K562 (cell line): ENCODE results near the gene KATNAL1. TPM values are rescaled to one million over a fixed set of nuclear protein-coding genes. Genes with fewer than 3 reads are reported as not detected.

Source experiments
- ATAC-seq: fragments of 200-7000 bp; cut with Tn5 transposase; 3 replicates; pipeline ENCODE4 v1.9.1; 2020; ENCODE audit warnings: moderate library complexity
- BruUV-seq: library from RNA; stranded (reverse); fragments of 400-500 nt; replicated peaks from 2 replicates; lab custom pipeline; 2021; lab: Mats Ljungman, UMichigan
- CTCF ChIA-PET: fragments of 300-600 bp; formaldehyde crosslinking; extraction: SDS; loops from one replicate; lab custom pipeline; 2021; ENCODE audit warnings: low intra/inter-chr PET ratio; lab: Yijun Ruan, JAX
- POLR2A ChIA-PET: fragments of 300-600, 350-650 bp; sonication (Branson Sonifier 250); formaldehyde crosslinking; extraction: SDS; loops from one replicate; lab custom pipeline; 2021; ENCODE audit warnings: antibody characterized with exemption, inconsistent platforms; lab: Yijun Ruan, JAX
- DNase-seq, 4 experiments: peaks; one replicate each; pipeline versions ENCODE4 v3.0.0 to v3.0.0-alpha.2; 2011 to 2018; ENCODE audit warnings: low spot score in 3 of 4, mixed read lengths in 3 of 4; ENCODE audit errors: extremely low read depth in 1 of 4
- FAIRE-seq: peaks from 2 replicates; lab custom pipeline; 2011; peaks lifted over from hg19 to GRCh38; lab: Jason Lieb, UNC
- H2AFZ ChIP-seq: 2 replicates; pipeline ENCODE4 v1.6.0; 2011; ENCODE audit warnings: low read depth, low read length, control low read depth, inconsistent platforms
- H3K27ac ChIP-seq: fragments of 200-600 bp; 3 replicates; pipeline ENCODE4 v1.8.0; 2011; ENCODE audit warnings: low read depth, mild to moderate bottlenecking, control low read depth, inconsistent platforms, low read length, moderate library complexity, mixed read lengths; ENCODE audit errors: extremely low read depth
- H3K27me3 ChIP-seq, 2 experiments: fragments of 300-600 bp in 1 of 2; 2 replicates in 1 of 2; 3 replicates in 1 of 2; pipeline versions ENCODE4 v1.6.0 to v1.8.0; 2011; ENCODE audit warnings: inconsistent platforms in 2 of 2, low read length in 2 of 2, mild to moderate bottlenecking in 1 of 2, mixed read lengths in 1 of 2, moderate library complexity in 1 of 2; ENCODE audit not compliant: control insufficient read depth in 2 of 2, insufficient read depth in 2 of 2
- H3K36me3 ChIP-seq: fragments of 300-600 bp; 3 replicates; pipeline ENCODE4 v1.8.0; 2011; ENCODE audit warnings: mild to moderate bottlenecking, low read length, inconsistent platforms; ENCODE audit not compliant: control insufficient read depth, insufficient read depth
- H3K4me1 ChIP-seq, 2 experiments: fragments of 200-600 bp in 1 of 2; replicated peaks in 1 of 2; 2 replicates in 1 of 2; 3 replicates in 1 of 2; pipeline versions ENCODE4 v1.5.1 to v1.8.0; 2011; ENCODE audit warnings: inconsistent platforms in 2 of 2, low read length in 2 of 2, mild to moderate bottlenecking in 1 of 2, mixed read lengths in 1 of 2, moderate library complexity in 1 of 2; ENCODE audit not compliant: control insufficient read depth in 2 of 2, insufficient read depth in 2 of 2
- H3K4me2 ChIP-seq: 2 replicates; pipeline ENCODE4 v1.6.1; 2011; ENCODE audit warnings: low read length, control low read depth, inconsistent platforms, mixed read lengths; ENCODE audit not compliant: insufficient read depth
- H3K4me3 ChIP-seq: fragments of 200-600 bp; sonication (generic), shearing (Covaris generic); 2 replicates; pipeline ENCODE4 v1.5.1; 2016; ENCODE audit warnings: control low read depth, inconsistent platforms
- H3K79me2 ChIP-seq: fragments of 200-600 bp; 3 replicates; pipeline ENCODE4 v1.8.0; 2011; ENCODE audit warnings: low read length, inconsistent platforms; ENCODE audit not compliant: control insufficient read depth, insufficient read depth
- H3K9ac ChIP-seq, 2 experiments: 2 replicates each; pipeline versions ENCODE4 v1.6.0 to v1.6.1; 2011; ENCODE audit warnings: low read depth in 2 of 2, low read length in 2 of 2, control low read depth in 1 of 2, inconsistent platforms in 1 of 2, mild to moderate bottlenecking in 1 of 2, mixed read lengths in 1 of 2; ENCODE audit not compliant: insufficient read depth in 1 of 2
- H3K9me1 ChIP-seq: one replicate; pipeline ENCODE4 v1.6.0; 2011; ENCODE audit warnings: inconsistent platforms, mild to moderate bottlenecking, low read length, moderate library complexity; ENCODE audit not compliant: control insufficient read depth, insufficient read depth
- H3K9me3 ChIP-seq: replicated peaks from 2 replicates; pipeline ENCODE4 v1.5.1; 2011; ENCODE audit warnings: low read depth, low read length, inconsistent platforms; ENCODE audit not compliant: control insufficient read depth, insufficient read depth
- H4K20me1 ChIP-seq: replicated peaks from 2 replicates; pipeline ENCODE4 v1.6.1; 2011; ENCODE audit warnings: low read length, inconsistent platforms, mixed read lengths; ENCODE audit not compliant: control insufficient read depth, insufficient read depth
- BCOR ChIP-seq: fragments of 450-650 bp; IDR thresholded peaks from 2 replicates; pipeline ENCODE4 v1.6.1; 2016
- CHD1 ChIP-seq: fragments of 200-600 bp; sonication (generic); IDR thresholded peaks from one replicate; pipeline ENCODE4 v1.6.1; 2012; ENCODE audit warnings: mild to moderate bottlenecking, moderate library complexity, low read length, inconsistent platforms
- HNRNPH1 ChIP-seq: fragments of 200-400 bp; formaldehyde crosslinking; optimal IDR thresholded peaks from 2 replicates; pipeline ENCODE3; 2017; ENCODE audit warnings: low read depth, mild to moderate bottlenecking, low read length, moderate library complexity
- KDM1A ChIP-seq, 2 experiments: fragments of 450-650 bp; IDR thresholded peaks; 2 replicates each; pipeline ENCODE4 v1.6.1; 2016; ENCODE audit warnings: mild to moderate bottlenecking in 2 of 2
- KLF13 ChIP-seq: fragments of 450-650 bp; IDR thresholded peaks from 2 replicates; pipeline ENCODE4 v1.6.1; 2016; ENCODE audit warnings: missing genetic modification characterization, low read depth, mild to moderate bottlenecking, missing compliant biosample characterization, moderate library complexity, borderline replicate concordance
- MAFF ChIP-seq: IDR thresholded peaks from 2 replicates; pipeline ENCODE4 v1.6.1; 2012; ENCODE audit warnings: low read length, improper control_type of control experiment
- MYNN ChIP-seq, 2 experiments: sonication (generic); formaldehyde crosslinking in 1 of 2; IDR thresholded peaks; 2 replicates each; pipeline versions ENCODE4 v1.5.0 to v1.6.1; 2016 to 2020; ENCODE audit warnings: antibody characterized with exemption in 1 of 2, missing genetic modification reagents in 1 of 2
- NCOA1 ChIP-seq: fragments of 450-650 bp; IDR thresholded peaks from 2 replicates; pipeline ENCODE4 v1.6.1; 2016; ENCODE audit warnings: low read depth
- NFE2 ChIP-seq: IDR thresholded peaks from 2 replicates; pipeline ENCODE4 v1.6.1; 2014; ENCODE audit warnings: antibody characterized with exemption, low read depth
- NR2C2 ChIP-seq, 2 experiments: fragments of 200-800 bp in 1 of 2; sonication (Bioruptor generic) in 1 of 2; sonication (generic) in 1 of 2; formaldehyde crosslinking in 1 of 2; IDR thresholded peaks; 2 replicates each; pipeline versions ENCODE4 v1.6.1 to v1.8.0; 2016 to 2022; ENCODE audit warnings: mild to moderate bottlenecking in 1 of 2, missing compliant biosample characterization in 1 of 2, missing genetic modification characterization in 1 of 2, missing genetic modification reagents in 1 of 2
- PHB2 ChIP-seq: fragments of 450-650 bp; IDR thresholded peaks from 2 replicates; pipeline ENCODE4 v1.6.1; 2017; ENCODE audit warnings: low read depth
- RBM17 ChIP-seq: fragments of 200-400 bp; formaldehyde crosslinking; IDR thresholded peaks from 2 replicates; pipeline ENCODE4 v1.6.1; 2017; ENCODE audit warnings: low read depth, mild to moderate bottlenecking, low read length, borderline replicate concordance
- RBM22 ChIP-seq: fragments of 200-400 bp; formaldehyde crosslinking; IDR thresholded peaks from 2 replicates; pipeline ENCODE4 v1.6.1; 2018; ENCODE audit warnings: low read length, low read depth; ENCODE audit not compliant: poor library complexity, severe bottlenecking
- RCOR1 ChIP-seq, 2 experiments: IDR thresholded peaks; 2 replicates each; pipeline ENCODE4 v1.6.1; 2012; ENCODE audit warnings: low read depth in 2 of 2, low read length in 2 of 2, borderline replicate concordance in 1 of 2, improper control_type of control experiment in 1 of 2
- SAP30 ChIP-seq: fragments of 200-600 bp; sonication (generic); IDR thresholded peaks from 2 replicates; pipeline ENCODE4 v1.6.1; 2012; ENCODE audit warnings: borderline replicate concordance, low read depth, mild to moderate bottlenecking, moderate library complexity, low read length, control low read depth, inconsistent platforms; ENCODE audit not compliant: insufficient read depth, poor library complexity, severe bottlenecking
- ZFP36 ChIP-seq: fragments of 150-350 bp; IDR thresholded peaks from 2 replicates; pipeline ENCODE4 v1.6.1; 2018; ENCODE audit warnings: low read length, low read depth; ENCODE audit not compliant: partially characterized antibody
- ZKSCAN1 ChIP-seq: fragments of 150-350 bp; IDR thresholded peaks from 2 replicates; pipeline ENCODE4 v1.6.1; 2016; ENCODE audit warnings: low read depth, low read length
- ZNF766 ChIP-seq: fragments of 200-800 bp; sonication (Bioruptor generic); conservative IDR thresholded peaks from 2 replicates; pipeline ENCODE4 v1.6.1; 2016; ENCODE audit warnings: missing genetic modification characterization, missing compliant biosample characterization
- whole genome bisulfite sequencing: fragments of 100-300 bp; shearing (Covaris generic); methylation state at CpG from one replicate; pipeline ENCODE4 v1.1.6; 2016; ENCODE audit warnings: low coverage, mixed read lengths; ENCODE audit not compliant: insufficient coverage; ENCODE audit errors: missing lambda C conversion rate; 5-methylcytosine and 5-hydroxymethylcytosine counted together
- in situ Hi-C: fragments of 300-500 bp; cut with MboI; formaldehyde crosslinking; loops from 4 replicates; pipeline ENCODE4 v1.15.0; 2018; ENCODE audit warnings: inconsistent platforms, mixed read lengths
- intact Hi-C: fragments of 100-400 bp; cut with micrococcal nuclease; formaldehyde crosslinking; loops from 2 replicates; pipeline ENCODE4 v1.14.2; 2022
- polyA plus RNA-seq, 8 experiments: library from polyadenylated mRNA; depleted of rRNA in 4 of 8; stranded (reverse) in 5 of 8; unstranded in 3 of 8; fragments of >200 nt; fragmentation: Nextera tagmentation in 2 of 8; fragmentation: Illumina TruSeq in 1 of 8; extraction: Ambion mirVana in 2 of 8; extraction: Trizol in 1 of 8; gene quantifications; 2 replicates each; pipeline versions ENCODE4 v1.2.1 to v1.2.3, GENCODE V29; 2011 to 2014; ENCODE audit warnings: inconsistent platforms in 1 of 8, missing spikeins in 1 of 8
- total RNA-seq, 7 experiments: library from RNA; depleted of rRNA in 6 of 7; stranded (reverse); fragments of >200 nt in 6 of 7; fragmentation: Illumina TruSeq in 2 of 7; extraction: Trizol in 2 of 7; gene quantifications; 2 replicates each; pipeline versions ENCODE4 v1.2.1 to v1.2.3, GENCODE V29; 2011 to 2021; ENCODE audit warnings: low replicate concordance in 1 of 7

KATNAL1 gene
- total and polyA plus RNA-seq, 9 of the 15 experiments (the other 6 are each of a cell fraction or from before 2014, with no cell fraction given) = 2.5 to 8.2 (median 5.5) TPM

DNA sequence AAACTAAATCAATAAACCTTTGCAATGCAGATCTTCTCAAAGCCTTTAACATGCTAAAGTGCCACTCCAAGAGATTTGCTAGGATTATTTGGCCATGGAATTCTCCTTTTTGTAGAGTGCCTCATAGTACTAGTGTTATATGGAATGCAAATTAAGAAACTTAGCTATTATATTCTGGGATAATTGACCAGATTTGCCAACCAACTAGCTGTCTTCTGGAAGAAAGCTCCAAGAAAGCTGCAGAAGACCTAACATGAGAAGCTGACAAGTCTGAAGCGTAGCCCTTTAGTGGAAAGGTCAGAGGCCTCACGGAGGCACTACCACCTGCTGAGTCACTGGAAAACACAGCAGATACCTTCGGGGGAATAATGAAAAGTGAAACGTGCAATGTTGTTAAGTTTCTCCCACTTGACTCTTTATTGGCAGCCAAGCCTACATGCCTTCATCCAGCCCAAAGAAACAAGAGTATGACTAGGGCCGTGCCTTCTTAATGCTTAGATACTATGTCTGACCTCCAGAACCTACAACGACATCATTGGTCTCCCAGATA lies 29.8 kb upstream of the KATNAL1 start (continued):
- TF ChIP-seq NFE2 = peak; percentile 55
- TF ChIP-seq ZFP36 = peak; percentile 9
- TF ChIP-seq SAP30 = no peak
- TF ChIP-seq PHB2 = no peak
- no peak for TF ChIP-seq CHD1
- TF ChIP-seq NR2C2 (CRISPR knock-in tag; IDR thresholded peaks at IDR 0.05) = no peak
- peak; percentile 54; the same call in 1 of the 2 replicates for TF ChIP-seq NR2C2 (tag; IDR thresholded peaks at IDR 0.05)
- 0 out of 2 replicates have a peak, but pooled peaks have one; percentile 8 for TF ChIP-seq MAFF
- no peak for TF ChIP-seq MYNN (IDR thresholded peaks at IDR 0.05)
- TF ChIP-seq MYNN (CRISPR knock-in tag; IDR thresholded peaks at IDR 0.05) = no peak

DNA sequence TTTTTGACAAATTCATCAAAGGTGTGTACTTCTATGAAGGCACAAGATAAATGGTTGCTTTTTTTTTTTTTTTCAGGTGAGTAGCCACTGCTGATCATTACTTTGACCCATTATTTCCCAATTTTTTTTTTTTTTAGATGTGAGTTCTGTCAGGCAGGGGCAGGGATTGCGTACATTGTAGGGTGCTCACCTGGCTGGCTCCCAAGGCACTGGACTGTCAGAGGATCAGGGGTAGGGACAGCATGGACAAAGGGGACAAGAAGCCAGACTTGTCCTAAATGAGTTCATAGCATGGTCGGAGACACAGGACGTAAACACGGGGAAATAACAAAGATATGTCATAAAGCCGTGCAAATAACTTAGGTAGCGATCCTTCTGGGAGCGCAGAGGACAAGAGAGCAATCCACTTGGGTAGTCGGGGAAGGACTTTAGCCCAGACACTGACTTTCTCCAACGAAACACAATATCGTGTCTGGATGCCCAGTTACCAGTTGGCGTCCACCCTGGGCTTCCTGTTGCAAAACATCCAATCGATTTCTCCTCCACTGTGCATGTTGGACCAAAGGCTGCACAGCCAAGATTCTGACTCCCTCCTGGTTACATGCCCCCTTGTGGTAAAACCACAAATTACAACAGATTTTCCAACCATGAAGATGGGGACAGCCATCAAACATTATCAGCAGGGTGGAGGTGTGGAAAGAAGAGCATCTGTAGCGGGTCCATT lies 27.5 kb upstream of the KATNAL1 start:
- no peaks in the 10 kb centered on the region for H3K36me3 ChIP-seq
- H3K4me2 ChIP-seq = no peak overlapping the region; the same call in 1 of the 2 replicates
- peaks cover 21 to 27% of the 10 kb centered on the region in 2 experiments; a peak in 4 of 5 replicates for H3K4me1 ChIP-seq
- POLR2A ChIA-PET = no interaction called here
- DNase-seq (peak; percentile 37 to 73 (median 48)), ATAC-seq (peak; percentile 88), FAIRE-seq (peak; percentile 87)
- no peak overlapping the region for H2AFZ ChIP-seq
- CTCF ChIA-PET = no interaction called here
- in situ Hi-C loops = loop anchor here (25.0 kb wide), 1 partner anchor 198 kb away; no protein-coding TSS in a partner anchor
- H3K9me1 ChIP-seq = no peaks in the 10 kb centered on the region
- no peak overlapping the region for H3K9ac ChIP-seq
- no peak overlapping the region for H3K27ac ChIP-seq
- H3K27me3 ChIP-seq = no peaks in the 10 kb centered on the region
- no peaks in the 10 kb centered on the region for H3K79me2 ChIP-seq
- H3K9me3 ChIP-seq = no peaks in the 10 kb centered on the region
- H3K4me3 ChIP-seq = no peak overlapping the region
- no peaks in the 10 kb centered on the region for H4K20me1 ChIP-seq
- WGBS = 44% methylated on average over 13 of the region's 13 CpGs
- intact Hi-C loops = loop anchor here (2.0 to 5.0 kb wide), 2 partner anchors 152 to 203 kb away; no protein-coding TSS in a partner anchor
- no TSS peak for BruUV-seq
- TF ChIP-seq NCOA1 = no peak
- TF ChIP-seq HNRNPH1 = no peak
- no peak for TF ChIP-seq RBM22
- TF ChIP-seq ZNF766 (CRISPR knock-in tag) = no peak
- 0 out of 4 replicates have a peak, but pooled peaks of 1 of the 2 experiments have one; percentile 11 for TF ChIP-seq RCOR1 (IDR thresholded peaks at IDR 0.05; ENCODE audit: borderline replicate concordance in 1 of 2, low read depth in 2 of 2, low read length in 2 of 2)
- no peak for TF ChIP-seq ZKSCAN1
- TF ChIP-seq KDM1A (IDR thresholded peaks at IDR 0.05) = no peak
- TF ChIP-seq RBM17 = no peak
- TF ChIP-seq KLF13 = no peak
- TF ChIP-seq BCOR = no peak
